Measurements from ENCODE around the gene SLC37A1.

- no peak for TF ChIP-seq CTCF (IDR thresholded peaks at IDR 0.05; ENCODE audit: insufficient read depth, low read length)
- TF ChIP-seq POLR2AphosphoS5 (IDR thresholded peaks at IDR 0.05; ENCODE audit: low read depth) = no peak
These were observed 42.4 kb upstream of the SLC37A1 start for GRCh38 chr21:42471206-42471605.
